ENCODE measurements around the gene CAD.

The CAD gene

DNA sequence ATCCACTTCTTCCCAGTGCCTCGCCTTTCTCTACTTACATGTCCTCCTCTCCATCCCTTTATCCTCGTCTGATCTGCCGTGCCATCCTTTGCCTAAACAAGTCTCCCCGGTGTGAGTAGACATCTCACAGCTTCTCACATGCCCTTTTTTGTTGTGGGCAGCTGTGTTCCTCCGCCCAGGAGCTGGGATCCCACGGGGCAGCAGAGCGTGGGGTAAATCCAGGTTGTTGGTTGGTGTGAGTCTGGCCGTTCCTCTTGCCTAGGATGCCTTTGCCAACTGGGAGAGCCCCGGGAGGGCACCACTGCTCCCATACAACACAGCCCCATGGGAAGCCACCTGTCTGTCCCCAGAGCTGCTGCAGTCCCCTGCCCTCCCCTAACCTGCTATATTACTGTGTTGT, 23.2 kb downstream of the CAD start:
- no peak for DNase-seq (ENCODE audit: low read depth)
- no peak overlapping the region for H3K4me3 ChIP-seq (ENCODE audit: low read depth, low read length)
- TF ChIP-seq MAX (IDR thresholded peaks at IDR 0.05; ENCODE audit: low read depth, low read length) (no peak), POLR2A (IDR thresholded peaks at IDR 0.05; ENCODE audit: extremely low read depth, insufficient read length) (no peak), MYC (IDR thresholded peaks at IDR 0.05; ENCODE audit: low read depth, low read length) (no peak), CTCF (IDR thresholded peaks at IDR 0.05; ENCODE audit: low read depth, low read length) (no peak)

- TF ChIP-seq MYC (IDR thresholded peaks at IDR 0.05; ENCODE audit: low read depth, low read length): no peak
- TF ChIP-seq CTCF (IDR thresholded peaks at IDR 0.05; ENCODE audit: low read depth, low read length): no peak
- no peak for TF ChIP-seq MAX (IDR thresholded peaks at IDR 0.05; ENCODE audit: low read depth, low read length)
- no peak for TF ChIP-seq POLR2A (IDR thresholded peaks at IDR 0.05; ENCODE audit: extremely low read depth, insufficient read length)
- no peak overlapping the region for H3K4me3 ChIP-seq (ENCODE audit: low read depth, low read length)
- no peak for DNase-seq (ENCODE audit: low read depth)
These were observed 24.8 kb downstream of the CAD start for GRCh38 chr2:27241761-27242613.

GRCh38 chr2:27242614-27242951, 25.4 kb downstream of the CAD start:
- no peak for DNase-seq (ENCODE audit: low read depth)
- no peak overlapping the region for H3K4me3 ChIP-seq (ENCODE audit: low read depth, low read length)
- TF ChIP-seq MYC (IDR thresholded peaks at IDR 0.05; ENCODE audit: low read depth, low read length): no peak
- no peak for TF ChIP-seq POLR2A (IDR thresholded peaks at IDR 0.05; ENCODE audit: extremely low read depth, insufficient read length)
- TF ChIP-seq MAX (IDR thresholded peaks at IDR 0.05; ENCODE audit: low read depth, low read length): no peak
- TF ChIP-seq CTCF (IDR thresholded peaks at IDR 0.05; ENCODE audit: low read depth, low read length): no peak

DNA sequence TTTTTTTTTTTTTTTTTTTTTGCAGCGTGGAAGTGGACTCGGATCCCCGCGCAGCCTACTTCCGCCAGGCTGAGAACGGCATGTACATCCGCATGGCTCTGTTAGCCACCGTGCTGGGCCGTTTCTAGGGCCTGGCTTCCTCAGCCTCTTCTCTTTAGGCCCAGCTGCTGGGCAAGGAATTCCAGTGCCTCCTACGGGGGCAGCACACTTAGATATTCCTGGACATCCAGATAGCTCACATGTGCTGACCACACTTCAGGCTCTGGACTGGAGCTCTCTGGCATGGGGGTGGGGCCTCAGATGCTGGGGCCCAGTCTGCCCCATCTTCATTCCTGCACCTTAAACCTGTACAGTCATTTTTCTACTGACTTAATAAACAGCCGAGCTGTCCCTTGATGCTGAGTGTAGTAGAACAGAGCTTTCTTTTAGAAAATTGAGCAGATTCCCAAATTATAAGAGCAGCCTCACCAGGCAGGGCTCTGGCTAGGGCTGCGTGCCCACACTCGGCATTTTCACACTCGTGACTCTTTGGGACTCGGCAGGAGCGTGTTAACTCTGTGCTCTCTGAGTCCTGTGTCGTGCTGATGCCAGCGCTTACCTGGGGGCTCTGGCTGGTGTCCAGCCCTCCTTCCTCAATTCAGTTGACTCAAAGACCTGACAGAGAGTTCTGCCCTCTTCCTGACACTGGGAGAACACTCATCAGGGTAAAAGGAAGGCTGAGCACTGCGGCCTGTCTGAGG, 26.4 kb downstream of the CAD start:
- H3K4me3 ChIP-seq (ENCODE audit: low read depth, low read length): no peak overlapping the region
- no peak for DNase-seq (ENCODE audit: low read depth)
- TF ChIP-seq POLR2A (IDR thresholded peaks at IDR 0.05; ENCODE audit: extremely low read depth, insufficient read length) (no peak), MYC (IDR thresholded peaks at IDR 0.05; ENCODE audit: low read depth, low read length) (no peak), CTCF (IDR thresholded peaks at IDR 0.05; ENCODE audit: low read depth, low read length) (no peak), MAX (IDR thresholded peaks at IDR 0.05; ENCODE audit: low read depth, low read length) (no peak)

DNA sequence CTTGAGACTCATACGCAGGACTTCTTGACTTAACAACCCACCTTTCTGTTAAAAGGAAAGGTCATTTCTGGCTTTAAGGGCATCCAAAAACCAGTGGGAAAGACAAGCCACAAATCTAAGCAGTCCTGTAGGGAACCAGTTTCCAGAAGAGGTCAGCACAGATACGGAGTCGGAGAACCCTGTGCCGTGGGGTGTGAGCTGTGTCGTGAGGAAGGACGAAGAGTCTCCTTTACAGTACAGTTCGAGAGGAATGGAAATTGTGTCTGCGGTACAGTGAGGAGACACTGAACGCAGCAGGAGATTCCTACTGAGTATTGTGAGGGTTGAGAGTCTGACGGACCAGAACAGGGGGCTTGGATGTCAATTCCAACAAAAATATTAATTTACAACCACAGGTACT, 27.9 kb downstream of the CAD start:
- TF ChIP-seq CTCF (IDR thresholded peaks at IDR 0.05; ENCODE audit: low read depth, low read length) (no peak), POLR2A (IDR thresholded peaks at IDR 0.05; ENCODE audit: extremely low read depth, insufficient read length) (no peak)
- H3K4me3 ChIP-seq (ENCODE audit: low read depth, low read length): no peak overlapping the region
- DNase-seq (ENCODE audit: low read depth): no peak

Data from NB4 (cell line).